Measurements from ENCODE around the gene CAPN13. TPM values are rescaled to one million over a fixed set of nuclear protein-coding genes. Genes with fewer than 3 reads are reported as not detected.

CAPN13 gene
- polyA plus RNA-seq, 1 experiment, result not detected

DNA sequence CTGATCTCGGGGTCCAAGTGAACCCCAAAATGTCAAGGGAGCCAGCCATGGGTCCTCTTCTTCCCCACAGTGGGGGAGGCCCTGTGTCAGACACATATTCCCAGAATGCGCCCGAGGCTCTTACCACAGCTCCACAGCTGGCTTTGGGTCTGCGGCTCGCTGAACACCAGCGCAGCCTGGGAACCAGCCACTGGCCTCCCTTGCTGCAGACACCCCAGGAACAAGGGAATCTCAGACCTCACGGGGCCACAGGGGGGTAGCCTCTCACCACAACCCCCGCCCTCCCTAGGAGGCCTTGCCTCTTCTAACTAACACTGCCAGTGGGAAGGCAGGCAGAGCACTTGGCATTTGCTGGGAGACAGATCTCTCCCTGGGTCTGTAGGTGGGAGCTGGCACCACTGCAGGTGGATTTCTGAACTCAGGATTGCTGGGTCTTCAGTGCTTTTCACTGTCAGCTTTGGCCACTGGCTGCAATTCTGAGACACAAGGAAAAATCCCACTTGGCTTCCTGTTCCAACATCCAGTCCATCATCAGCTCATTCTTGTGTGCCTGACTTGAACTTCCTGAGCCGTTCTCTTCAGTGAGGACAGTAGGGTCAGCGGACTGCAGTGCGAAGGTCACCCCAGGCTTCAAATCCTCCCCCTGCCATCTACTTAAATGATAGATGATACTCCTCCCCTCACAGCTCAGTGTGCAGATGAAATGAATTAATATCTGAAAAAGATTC, 128.7 kb downstream of the CAPN13 start:
- ChIA-PET CTCF (interaction anchor here (0.8 kb wide), 1 partner anchor 58 kb away, joined by 3 read pairs; no protein-coding TSS in a partner anchor), POLR2A (no interaction called here)
- no peak overlapping the region for H3K4me3 ChIP-seq (ENCODE audit: low read depth, low read length)
- H3K27me3 ChIP-seq (ENCODE audit: control insufficient read depth, insufficient read depth, low read length), result no peaks in the 10 kb centered on the region
- TF ChIP-seq, protein P1, sequence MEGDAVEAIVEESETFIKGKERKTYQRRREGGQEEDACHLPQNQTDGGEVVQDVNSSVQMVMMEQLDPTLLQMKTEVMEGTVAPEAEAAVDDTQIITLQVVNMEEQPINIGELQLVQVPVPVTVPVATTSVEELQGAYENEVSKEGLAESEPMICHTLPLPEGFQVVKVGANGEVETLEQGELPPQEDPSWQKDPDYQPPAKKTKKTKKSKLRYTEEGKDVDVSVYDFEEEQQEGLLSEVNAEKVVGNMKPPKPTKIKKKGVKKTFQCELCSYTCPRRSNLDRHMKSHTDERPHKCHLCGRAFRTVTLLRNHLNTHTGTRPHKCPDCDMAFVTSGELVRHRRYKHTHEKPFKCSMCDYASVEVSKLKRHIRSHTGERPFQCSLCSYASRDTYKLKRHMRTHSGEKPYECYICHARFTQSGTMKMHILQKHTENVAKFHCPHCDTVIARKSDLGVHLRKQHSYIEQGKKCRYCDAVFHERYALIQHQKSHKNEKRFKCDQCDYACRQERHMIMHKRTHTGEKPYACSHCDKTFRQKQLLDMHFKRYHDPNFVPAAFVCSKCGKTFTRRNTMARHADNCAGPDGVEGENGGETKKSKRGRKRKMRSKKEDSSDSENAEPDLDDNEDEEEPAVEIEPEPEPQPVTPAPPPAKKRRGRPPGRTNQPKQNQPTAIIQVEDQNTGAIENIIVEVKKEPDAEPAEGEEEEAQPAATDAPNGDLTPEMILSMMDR (IDR thresholded peaks at IDR 0.05; ENCODE audit: insufficient read depth, low read depth, low read length), result no peak
- no peaks in the 10 kb centered on the region for H3K36me3 ChIP-seq (ENCODE audit: control insufficient read depth, insufficient read depth, low read length)
- DNase-seq (ENCODE audit: low read depth), result no peak

GRCh38 chr2:30677861-30678385, 129.3 kb downstream of the CAPN13 start:
- H3K27me3 ChIP-seq (ENCODE audit: control insufficient read depth, insufficient read depth, low read length), result no peaks in the 10 kb centered on the region
- ChIA-PET POLR2A (no interaction called here), CTCF (interaction anchor here (0.8 kb wide), 1 partner anchor 57 kb away, joined by 3 read pairs; no protein-coding TSS in a partner anchor)
- no peaks in the 10 kb centered on the region for H3K36me3 ChIP-seq (ENCODE audit: control insufficient read depth, insufficient read depth, low read length)
- TF ChIP-seq, protein P1 (IDR thresholded peaks at IDR 0.05; ENCODE audit: insufficient read depth, low read depth, low read length), result no peak
- H3K4me3 ChIP-seq (ENCODE audit: low read depth, low read length), result no peak overlapping the region
- DNase-seq (ENCODE audit: low read depth), result no peak

DNA sequence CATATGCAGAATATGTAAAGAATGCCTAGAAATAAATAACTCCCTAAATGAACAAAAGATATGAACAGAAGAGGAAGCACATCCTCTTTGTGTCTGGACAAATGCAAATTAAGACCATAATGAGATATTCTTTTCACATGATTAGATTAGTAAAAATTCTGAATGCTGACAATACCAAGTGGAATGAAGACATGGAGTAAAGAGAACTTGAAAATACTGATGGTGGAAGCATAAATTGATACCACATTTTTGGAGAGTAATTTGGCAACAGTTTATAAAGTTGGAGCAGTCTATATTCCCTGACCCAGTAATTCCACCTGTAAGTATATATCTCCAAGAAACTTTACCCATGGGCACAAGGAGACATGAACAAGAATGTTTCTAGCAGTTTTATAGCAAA, 130.0 kb downstream of the CAPN13 start:
- H3K36me3 ChIP-seq (ENCODE audit: control insufficient read depth, insufficient read depth, low read length), result no peaks in the 10 kb centered on the region
- ChIA-PET CTCF (no interaction called here), POLR2A (no interaction called here)
- H3K27me3 ChIP-seq (ENCODE audit: control insufficient read depth, insufficient read depth, low read length), result no peaks in the 10 kb centered on the region
- DNase-seq (ENCODE audit: low read depth), result no peak
- no peak overlapping the region for H3K4me3 ChIP-seq (ENCODE audit: low read depth, low read length)
- TF ChIP-seq, protein P1 (IDR thresholded peaks at IDR 0.05; ENCODE audit: insufficient read depth, low read depth, low read length), result no peak

GRCh38 chr2:30675758-30676157, 131.5 kb downstream of the CAPN13 start:
- CTCF ChIA-PET, result interaction anchor here (0.6 kb wide), 1 partner anchor 511 kb away, joined by 3 read pairs; no protein-coding TSS in a partner anchor
- POLR2A ChIA-PET, result interaction anchor here (0.6 kb wide), 1 partner anchor 10 kb away, joined by 4 read pairs; no protein-coding TSS in a partner anchor
- Histone ChIP-seq H3K27me3 (ENCODE audit: control insufficient read depth, insufficient read depth, low read length) (no peaks in the 10 kb centered on the region), H3K4me3 (ENCODE audit: low read depth, low read length) (no peak overlapping the region), H3K36me3 (ENCODE audit: control insufficient read depth, insufficient read depth, low read length) (no peaks in the 10 kb centered on the region)
- DNase-seq (ENCODE audit: low read depth), result no peak
- TF ChIP-seq, protein P1 (IDR thresholded peaks at IDR 0.05; ENCODE audit: insufficient read depth, low read depth, low read length), result no peak

DNA sequence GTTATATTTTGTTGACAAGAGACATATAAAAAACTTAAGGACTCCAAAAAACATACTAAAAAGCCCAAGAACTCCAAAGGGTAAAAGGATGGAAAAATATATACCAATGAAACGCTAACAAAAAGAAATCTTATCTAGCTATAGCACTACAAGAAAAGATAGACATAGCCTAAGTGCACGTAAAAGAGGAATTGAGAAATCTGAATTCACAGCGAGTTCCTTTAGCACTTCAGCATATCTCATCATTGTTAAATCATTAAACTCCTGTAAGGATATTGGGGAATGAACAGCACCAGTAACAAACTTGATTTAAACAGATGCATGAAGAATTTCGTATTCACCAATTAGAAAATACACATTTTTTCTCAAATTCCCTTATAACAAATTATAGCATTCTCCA, 134.1 kb downstream of the CAPN13 start:
- CTCF ChIA-PET, result no interaction called here
- H3K36me3 ChIP-seq (ENCODE audit: control insufficient read depth, insufficient read depth, low read length), result no peaks in the 10 kb centered on the region
- no peaks in the 10 kb centered on the region for H3K27me3 ChIP-seq (ENCODE audit: control insufficient read depth, insufficient read depth, low read length)
- TF ChIP-seq, protein P1 (IDR thresholded peaks at IDR 0.05; ENCODE audit: insufficient read depth, low read depth, low read length), result no peak
- H3K4me3 ChIP-seq (ENCODE audit: low read depth, low read length), result no peak overlapping the region
- POLR2A ChIA-PET, result no interaction called here
- DNase-seq (ENCODE audit: low read depth), result no peak

Small RNAs within 50 kb of the gene (small RNA-seq; reads per million reads assigned to genes)
- gene AC092569.1 (ENCODE audit: insufficient read length, low read depth, low replicate concordance), result not detected
